GM12874 (cell line): ENCODE results near the gene ZCCHC7.

Experiments
- TF ChIP-seq, protein P1 (sequence below): IDR thresholded peaks from 2 replicates; pipeline ENCODE4 v1.5.1; 2011; ENCODE audit warnings: low read depth, mild to moderate bottlenecking, control low read depth, low read length, moderate library complexity; ENCODE audit not compliant: insufficient read depth

Gene ZCCHC7

GRCh38 chr9:37289631-37290030, 169.3 kb downstream of the ZCCHC7 start:
- TF ChIP-seq, protein P1, sequence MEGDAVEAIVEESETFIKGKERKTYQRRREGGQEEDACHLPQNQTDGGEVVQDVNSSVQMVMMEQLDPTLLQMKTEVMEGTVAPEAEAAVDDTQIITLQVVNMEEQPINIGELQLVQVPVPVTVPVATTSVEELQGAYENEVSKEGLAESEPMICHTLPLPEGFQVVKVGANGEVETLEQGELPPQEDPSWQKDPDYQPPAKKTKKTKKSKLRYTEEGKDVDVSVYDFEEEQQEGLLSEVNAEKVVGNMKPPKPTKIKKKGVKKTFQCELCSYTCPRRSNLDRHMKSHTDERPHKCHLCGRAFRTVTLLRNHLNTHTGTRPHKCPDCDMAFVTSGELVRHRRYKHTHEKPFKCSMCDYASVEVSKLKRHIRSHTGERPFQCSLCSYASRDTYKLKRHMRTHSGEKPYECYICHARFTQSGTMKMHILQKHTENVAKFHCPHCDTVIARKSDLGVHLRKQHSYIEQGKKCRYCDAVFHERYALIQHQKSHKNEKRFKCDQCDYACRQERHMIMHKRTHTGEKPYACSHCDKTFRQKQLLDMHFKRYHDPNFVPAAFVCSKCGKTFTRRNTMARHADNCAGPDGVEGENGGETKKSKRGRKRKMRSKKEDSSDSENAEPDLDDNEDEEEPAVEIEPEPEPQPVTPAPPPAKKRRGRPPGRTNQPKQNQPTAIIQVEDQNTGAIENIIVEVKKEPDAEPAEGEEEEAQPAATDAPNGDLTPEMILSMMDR: no peak

- TF ChIP-seq, protein P1: no peak
Observed at GRCh38 chr9:37290366-37290939, 170.1 kb downstream of the ZCCHC7 start.

DNA sequence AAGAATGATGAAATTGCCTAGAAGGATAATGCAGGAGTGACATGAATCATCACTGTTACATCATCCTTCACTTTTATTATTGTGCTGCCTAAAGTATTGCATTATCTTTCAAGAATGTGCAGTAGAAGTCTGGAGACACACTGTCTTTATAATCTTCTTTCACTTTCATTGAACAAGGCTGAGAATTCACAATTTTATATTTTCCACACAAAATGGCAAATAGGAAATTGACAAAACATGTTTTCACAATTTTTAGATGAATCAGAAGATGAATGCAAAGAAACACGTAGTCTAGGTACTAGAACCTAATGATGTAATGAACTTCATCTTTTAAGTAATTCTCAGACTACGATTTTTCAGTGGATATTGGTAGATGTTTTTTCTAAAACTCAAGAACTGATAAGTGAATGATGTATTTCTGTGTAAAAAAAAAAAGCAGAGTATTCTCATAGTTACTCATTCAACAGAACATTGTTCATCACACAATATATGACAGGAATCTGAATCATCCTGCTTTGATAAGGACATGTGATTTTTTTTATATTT, 170.6 kb downstream of the ZCCHC7 start:
- TF ChIP-seq, protein P1: no peak

- TF ChIP-seq, protein P1: no peak
Observed at GRCh38 chr9:37292896-37293295, 172.5 kb downstream of the ZCCHC7 start.

DNA sequence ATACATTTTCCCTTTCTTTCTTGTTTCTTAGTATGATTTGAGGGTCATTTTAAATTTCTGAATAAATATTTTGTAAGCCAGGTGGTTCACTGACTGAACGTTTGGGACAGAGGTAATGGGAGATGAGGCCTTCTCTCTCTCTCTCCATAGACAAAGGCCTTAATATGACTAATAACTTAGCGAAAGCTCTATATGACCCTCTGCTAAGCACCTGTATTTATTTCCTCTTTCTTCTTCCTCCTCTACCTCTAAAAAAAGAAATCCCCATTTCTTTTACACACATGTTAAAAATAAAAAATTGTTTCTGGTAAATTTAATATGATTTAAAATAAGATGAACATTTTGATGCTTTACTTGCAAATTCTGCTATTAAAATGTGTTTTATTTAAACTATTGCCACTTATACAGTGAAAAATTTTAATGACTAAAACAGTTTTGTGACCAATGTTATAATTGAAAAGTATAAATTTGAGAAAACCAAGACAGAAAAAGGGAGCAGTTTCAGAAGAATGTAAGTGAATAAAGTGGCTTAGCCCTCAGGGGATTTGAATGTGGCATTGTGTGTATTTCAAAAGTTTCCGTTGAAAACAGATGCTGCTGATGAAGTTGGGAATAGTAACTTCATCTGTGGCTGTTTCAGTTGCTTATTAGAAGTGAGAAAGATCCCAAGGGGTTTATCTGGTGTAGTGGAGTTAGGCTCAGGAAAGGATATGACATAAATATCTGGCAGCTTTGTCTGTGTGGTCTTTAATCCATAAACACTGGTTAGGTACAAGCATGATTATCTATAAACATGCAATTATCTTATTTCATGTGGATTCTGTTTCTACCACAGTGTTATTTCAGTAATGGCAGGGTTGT, 173.5 kb downstream of the ZCCHC7 start:
- TF ChIP-seq, protein P1: no peak

- TF ChIP-seq, protein P1: no peak
Observed at GRCh38 chr9:37295178-37295577, 174.8 kb downstream of the ZCCHC7 start.

DNA sequence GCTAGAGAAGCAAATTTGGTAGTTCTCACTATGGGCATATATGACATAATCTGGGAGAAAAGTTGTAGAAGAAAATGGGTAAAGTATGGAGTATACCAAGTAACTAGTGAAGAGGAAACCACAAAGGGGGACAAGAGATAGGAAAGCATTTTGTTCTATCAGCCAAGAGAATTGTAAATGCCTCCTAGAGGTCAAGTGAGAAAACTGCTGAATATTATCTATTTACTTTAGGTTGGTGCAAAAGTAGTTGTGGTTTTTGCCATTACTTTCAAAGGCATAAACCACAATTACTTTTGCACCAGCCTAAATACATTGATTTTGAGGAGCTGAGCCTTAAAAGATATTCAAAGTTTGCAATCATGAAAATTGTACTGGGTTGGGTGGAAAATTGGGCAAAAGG, 175.4 kb downstream of the ZCCHC7 start:
- TF ChIP-seq, protein P1: peak; percentile 33; the same call in 1 of the 2 replicates
